Measurements from ENCODE around the gene ABCC3.

DNA sequence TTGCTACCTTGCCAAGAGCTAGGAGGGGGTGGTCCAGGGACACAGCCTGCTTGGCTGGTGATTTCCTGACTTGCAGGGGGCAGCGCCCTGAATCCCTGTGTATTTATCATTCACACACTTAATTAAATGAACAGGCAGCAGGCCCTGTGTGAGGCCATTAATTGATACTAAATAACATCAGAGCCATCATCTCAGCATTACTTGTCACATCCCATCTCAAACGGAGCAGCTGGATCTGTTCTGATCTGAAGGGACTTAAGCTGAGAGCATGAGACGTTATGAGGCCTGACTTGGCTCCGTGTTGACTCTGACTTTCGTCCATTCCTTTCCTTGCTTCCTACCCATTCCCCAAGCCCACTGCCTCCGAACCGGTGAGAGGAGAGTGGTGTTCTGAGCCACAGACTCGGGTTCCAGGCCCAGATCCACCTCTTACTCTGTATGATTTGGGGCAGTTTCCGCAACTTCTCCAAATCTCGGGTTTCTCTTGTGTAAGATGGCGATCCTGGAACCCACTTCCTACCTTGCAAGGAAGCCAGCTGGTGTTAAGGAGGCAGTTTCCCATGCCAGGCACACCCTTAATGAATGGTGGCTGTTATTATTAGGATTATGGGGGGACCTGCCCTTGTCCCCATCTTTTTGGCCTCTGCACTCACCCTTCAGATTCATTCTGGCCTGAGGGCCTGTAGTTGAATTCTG, 40.4 kb upstream of the ABCC3 start:
- TF ChIP-seq, protein P1, sequence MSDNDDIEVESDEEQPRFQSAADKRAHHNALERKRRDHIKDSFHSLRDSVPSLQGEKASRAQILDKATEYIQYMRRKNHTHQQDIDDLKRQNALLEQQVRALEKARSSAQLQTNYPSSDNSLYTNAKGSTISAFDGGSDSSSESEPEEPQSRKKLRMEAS (IDR thresholded peaks at IDR 0.05), result no peak
- TF ChIP-seq EZH2phosphoT487 (IDR thresholded peaks at IDR 0.05; ENCODE audit: borderline replicate concordance) (no peak), POLR2AphosphoS5 (IDR thresholded peaks at IDR 0.05; ENCODE audit: low read depth, low read length) (no peak), EZH2 (IDR thresholded peaks at IDR 0.05) (no peak), JUND (IDR thresholded peaks at IDR 0.05) (no peak), ELF1 (IDR thresholded peaks at IDR 0.05; ENCODE audit: borderline replicate concordance, low read depth) (no peak), SIN3A (IDR thresholded peaks at IDR 0.05; ENCODE audit: low read depth) (no peak)
- TF ChIP-seq, protein P2, sequence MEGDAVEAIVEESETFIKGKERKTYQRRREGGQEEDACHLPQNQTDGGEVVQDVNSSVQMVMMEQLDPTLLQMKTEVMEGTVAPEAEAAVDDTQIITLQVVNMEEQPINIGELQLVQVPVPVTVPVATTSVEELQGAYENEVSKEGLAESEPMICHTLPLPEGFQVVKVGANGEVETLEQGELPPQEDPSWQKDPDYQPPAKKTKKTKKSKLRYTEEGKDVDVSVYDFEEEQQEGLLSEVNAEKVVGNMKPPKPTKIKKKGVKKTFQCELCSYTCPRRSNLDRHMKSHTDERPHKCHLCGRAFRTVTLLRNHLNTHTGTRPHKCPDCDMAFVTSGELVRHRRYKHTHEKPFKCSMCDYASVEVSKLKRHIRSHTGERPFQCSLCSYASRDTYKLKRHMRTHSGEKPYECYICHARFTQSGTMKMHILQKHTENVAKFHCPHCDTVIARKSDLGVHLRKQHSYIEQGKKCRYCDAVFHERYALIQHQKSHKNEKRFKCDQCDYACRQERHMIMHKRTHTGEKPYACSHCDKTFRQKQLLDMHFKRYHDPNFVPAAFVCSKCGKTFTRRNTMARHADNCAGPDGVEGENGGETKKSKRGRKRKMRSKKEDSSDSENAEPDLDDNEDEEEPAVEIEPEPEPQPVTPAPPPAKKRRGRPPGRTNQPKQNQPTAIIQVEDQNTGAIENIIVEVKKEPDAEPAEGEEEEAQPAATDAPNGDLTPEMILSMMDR (IDR thresholded peaks at IDR 0.05 in 2 of 3, conservative IDR thresholded peaks at IDR 0.05 in 1 of 3; ENCODE audit: borderline replicate concordance in 1 of 3, insufficient read depth in 1 of 3, low read depth in 2 of 3, low read length in 2 of 3), result no peak
